ENCODE data around the gene GPX5. TPM values are rescaled to one million over a fixed set of nuclear protein-coding genes. Genes with fewer than 3 reads are reported as not detected.

Gene GPX5
- total RNA-seq: not detected in 2 replicates

GRCh38 chr6:28525496-28526039 is at the start of gene GPX5:
Gene GPX5 (plus strand): TSS chr6:28525881. CDS start chr6:28526014, 133 bp downstream.

GRCh38 chr6:28515676-28516075 is 10.0 kb upstream of the GPX5 start, which contains the start of gene GPX6:
Gene GPX6 (minus strand): TSS chr6:28515793. CDS start chr6:28515743, 50 bp downstream.

Other genes with a start within 250 kb of the GPX5 start
- 2.7 and 3.3 TPM in 2 replicates for gene PGBD1, start 244.3 kb upstream of the GPX5 start, total RNA-seq
- 7.8 and 16.2 TPM in 2 replicates for gene ZSCAN31, start 189.7 kb upstream of the GPX5 start, total RNA-seq
- 3.7 and 5.0 TPM in 2 replicates for gene ZKSCAN3, start 175.9 kb upstream of the GPX5 start, total RNA-seq
- gene ZSCAN12, start 126.1 kb upstream of the GPX5 start, total RNA-seq: 5.4 and 6.6 TPM in 2 replicates
- 4.4 and 6.0 TPM in 2 replicates for gene ZSCAN23, start 82.4 kb upstream of the GPX5 start, total RNA-seq
- gene GPX6, start 10.1 kb upstream of the GPX5 start, total RNA-seq: not detected in 2 replicates

Data from smooth muscle cell of bladder (primary cell).